HG02852 (cell line): ENCODE data around the gene PTCD1.
"Not testable (repeated sequence)": the region's sequence is repeated elsewhere in the genome, so short reads cannot be mapped to it uniquely, and the experiment has no call there.

Source experiments
- ATAC-seq: cut with Tn5 transposase; IDR thresholded peaks from one replicate; pipeline ENCODE4 v1.9.1; 2021; ENCODE audit warnings: mild to moderate bottlenecking, moderate library complexity; ENCODE audit not compliant: unreplicated experiment

PTCD1 gene

DNA sequence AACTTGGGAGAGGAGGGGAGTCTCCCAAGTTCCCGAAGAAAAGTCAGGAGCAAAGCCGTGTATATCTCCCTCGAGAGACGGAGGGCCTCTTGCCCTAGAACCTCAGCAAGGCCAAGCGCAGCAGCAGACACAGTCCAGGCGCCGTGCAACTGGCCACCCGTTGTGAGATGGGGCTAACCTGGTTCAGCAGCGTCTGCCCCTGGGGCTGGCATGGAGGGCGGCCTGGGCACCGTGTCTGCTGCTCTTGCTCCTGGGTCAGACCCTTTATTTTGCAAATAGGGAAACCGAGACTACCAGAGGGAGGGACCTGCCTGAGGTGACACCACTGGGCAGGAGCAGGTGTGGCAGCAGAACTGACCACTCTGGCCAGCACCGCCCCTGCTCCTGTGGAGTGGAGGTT lies 13.9 kb upstream of the PTCD1 start:
- ATAC-seq = no peak

DNA sequence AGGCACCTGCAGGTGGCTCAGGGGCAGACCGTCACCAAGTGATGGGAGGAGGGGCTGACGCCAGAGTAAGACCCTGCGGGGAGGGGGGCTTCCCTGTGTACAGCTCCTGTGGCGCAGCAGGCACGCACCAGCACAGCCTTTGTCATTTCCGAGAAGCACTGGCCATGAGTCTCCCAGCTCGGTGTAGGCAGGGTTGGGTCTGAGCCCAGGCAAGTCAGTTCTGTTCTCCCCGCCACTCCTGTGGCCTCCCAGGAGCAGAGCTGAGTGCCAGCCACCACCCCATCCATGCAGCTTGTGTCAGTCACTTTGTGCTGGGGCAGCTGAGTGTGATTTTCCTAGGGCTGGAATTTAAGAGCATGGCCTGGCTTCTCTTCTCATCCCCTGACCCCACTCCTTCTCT lies 13.3 kb upstream of the PTCD1 start:
- no peak for ATAC-seq

DNA sequence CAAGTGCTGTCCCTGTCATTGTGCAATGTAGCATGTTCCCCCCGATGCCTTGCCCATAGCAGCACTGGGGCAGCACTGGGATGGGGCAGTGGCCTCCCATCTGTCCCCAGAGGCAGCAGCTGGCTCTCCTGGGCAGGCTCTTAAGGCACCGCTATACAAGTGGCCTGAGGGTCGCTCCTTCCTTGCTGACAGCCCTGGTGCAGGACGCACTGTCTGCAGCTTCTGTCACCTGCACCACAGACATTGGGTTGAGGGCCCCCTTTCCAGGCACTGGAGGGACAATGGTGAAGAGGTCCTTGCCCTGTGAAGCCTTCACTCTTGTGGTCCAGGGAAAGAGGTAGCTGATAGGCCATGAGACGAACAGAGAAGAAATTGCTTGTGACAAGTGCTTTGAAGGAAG lies 10.7 kb upstream of the PTCD1 start:
- no peak for ATAC-seq

DNA sequence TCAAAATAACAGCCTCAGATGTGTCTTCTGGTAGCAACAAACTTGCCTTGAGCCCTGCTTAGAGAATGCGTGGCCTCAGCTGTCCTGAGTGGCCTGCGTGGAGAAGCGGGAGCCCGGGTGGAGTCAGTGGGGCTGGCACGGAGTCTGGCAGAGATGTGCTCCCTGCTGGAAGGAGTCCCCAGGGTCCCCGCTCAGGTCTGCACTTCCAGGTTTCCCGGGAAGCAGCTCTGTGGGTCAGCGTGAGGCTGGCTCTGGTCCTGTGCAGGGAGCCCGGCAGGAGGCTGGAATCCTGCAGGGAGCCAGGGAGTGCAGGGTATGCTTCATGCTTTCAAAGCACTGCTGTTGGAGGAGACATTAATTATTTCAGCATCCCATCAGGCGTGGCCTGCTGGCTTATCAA lies 10.3 kb upstream of the PTCD1 start:
- ATAC-seq = no peak

DNA sequence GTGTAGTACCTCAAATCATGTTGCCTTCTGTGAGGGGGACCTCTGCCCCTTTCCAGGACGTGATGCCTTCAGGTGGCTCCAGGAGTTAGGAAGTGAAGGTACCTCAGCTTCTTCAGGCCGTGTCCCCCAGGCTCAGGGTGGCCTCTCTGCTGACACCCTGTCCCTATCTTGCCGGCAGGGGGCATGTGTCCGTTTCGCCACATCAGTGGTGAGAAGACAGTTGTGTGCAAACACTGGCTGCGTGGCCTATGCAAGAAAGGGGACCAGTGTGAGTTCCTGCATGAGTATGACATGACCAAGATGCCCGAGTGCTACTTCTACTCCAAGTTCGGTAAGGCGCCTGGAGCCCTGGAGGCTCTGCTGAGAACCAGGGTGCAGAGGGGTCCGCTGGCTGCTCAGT lies 9.3 kb upstream of the PTCD1 start:
- no peak for ATAC-seq

DNA sequence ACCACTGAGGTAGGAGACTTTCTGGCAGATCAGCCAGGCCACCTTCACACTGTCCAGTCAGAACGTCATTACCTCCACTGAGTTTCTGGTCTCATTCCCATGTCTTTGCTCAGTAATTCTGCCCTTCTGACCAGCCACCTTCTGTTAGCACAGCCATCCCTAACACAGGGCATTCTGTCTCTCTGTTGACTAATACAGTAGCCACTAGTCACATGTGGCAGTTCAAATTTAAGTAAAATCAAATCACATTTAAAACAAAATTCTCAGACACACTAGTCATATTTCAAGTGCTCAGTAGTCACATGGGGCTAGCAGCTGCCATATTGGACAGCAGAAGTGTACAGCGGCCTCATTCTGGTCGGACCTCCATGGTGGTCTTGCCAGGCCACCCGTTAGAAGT lies 7.5 kb upstream of the PTCD1 start:
- no peak for ATAC-seq

DNA sequence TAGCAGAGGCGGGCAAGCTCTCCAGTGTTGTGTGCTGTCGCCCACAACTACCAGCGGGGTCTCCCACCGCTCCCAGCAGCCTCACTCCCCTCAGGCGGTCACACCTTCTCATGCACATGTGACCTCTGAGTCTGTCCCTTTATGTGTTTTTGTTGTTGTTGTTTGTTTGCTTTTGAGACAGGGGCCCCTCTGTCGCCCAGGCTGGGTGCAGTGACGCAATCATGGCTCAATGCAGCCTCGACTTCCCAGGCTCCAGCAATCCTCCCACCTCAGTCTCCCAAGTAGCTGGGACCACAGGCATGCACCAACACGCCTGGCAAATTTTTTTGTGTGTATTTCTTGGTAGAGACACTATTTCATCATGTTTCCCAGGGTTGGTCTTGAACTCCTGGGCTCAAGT lies 1.6 kb upstream of the PTCD1 start:
- ATAC-seq = no peak

DNA sequence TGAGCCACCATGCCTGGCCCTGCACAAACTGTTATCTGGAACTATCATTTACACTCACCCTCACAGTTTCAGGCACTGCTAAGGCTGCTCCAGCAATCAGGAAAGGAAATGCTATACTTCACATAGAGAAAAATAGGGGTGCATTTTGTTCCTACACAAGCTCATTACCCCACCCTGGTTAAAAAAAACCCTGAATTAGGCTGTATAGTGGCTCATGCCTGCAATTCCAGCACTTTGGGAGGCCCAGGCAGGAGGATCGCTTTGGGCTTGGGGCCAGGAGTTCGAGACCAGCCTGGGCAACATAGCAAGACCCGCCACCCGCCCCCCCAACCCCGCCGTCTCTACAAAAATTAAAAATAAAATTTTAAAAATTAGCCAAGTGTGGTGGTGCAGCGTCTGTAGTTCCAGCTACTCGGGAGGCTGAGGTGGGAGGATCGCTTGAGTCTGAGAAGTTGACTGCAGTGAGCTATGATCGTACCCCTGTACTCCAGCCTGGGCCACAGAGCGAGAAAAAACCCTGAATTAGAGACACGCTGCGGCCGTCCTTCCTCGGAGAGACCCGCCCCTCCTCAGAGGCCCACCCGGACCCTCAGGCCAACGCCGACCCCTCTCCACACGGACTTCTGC lies 539 bp downstream of the PTCD1 start:
- ATAC-seq = peak; percentile 17

DNA sequence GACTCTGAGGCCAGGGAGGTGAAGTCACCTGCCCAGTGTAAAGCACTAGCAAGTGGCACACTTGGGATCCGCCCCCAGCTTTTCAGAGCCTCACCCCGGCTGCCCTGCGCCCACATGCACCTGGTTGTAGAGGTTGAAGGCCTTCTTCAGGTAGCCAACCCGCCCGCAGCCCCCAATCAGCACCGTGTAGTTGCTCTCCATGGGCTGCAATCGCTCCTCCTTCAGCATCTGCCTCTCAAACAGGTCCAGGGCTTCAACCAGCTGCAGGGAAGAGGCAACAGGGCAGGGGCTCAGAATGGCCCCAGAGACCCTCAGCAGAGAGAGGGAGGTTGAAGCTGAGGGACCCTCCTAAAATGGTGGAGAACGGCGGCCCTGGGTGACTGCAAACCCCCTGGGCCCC lies 5.4 kb downstream of the PTCD1 start:
- ATAC-seq = no peak

- ATAC-seq = not testable (repeated sequence)
These were observed 6.7 kb downstream of the PTCD1 start for GRCh38 chr7:99431756-99432540.

DNA sequence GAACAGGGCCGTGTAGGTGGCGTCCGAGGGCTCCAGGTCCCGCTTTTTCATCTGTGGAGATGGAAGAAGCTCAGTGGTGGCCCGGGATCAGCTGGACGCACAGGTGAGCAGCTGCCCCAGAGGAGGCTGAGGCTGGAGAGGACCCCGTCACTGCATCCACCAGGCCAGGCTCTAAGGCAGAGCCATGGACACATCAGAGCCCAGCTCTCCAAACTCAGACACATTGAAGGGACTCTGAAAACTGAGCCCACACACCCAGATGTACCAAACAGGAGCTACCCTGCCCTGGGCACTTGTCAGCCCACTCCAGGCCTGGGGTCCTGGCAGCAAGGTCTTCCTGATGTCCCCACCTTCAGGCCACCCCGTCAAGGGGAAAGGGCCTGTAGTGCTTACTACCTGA lies 8.8 kb downstream of the PTCD1 start:
- no peak for ATAC-seq

DNA sequence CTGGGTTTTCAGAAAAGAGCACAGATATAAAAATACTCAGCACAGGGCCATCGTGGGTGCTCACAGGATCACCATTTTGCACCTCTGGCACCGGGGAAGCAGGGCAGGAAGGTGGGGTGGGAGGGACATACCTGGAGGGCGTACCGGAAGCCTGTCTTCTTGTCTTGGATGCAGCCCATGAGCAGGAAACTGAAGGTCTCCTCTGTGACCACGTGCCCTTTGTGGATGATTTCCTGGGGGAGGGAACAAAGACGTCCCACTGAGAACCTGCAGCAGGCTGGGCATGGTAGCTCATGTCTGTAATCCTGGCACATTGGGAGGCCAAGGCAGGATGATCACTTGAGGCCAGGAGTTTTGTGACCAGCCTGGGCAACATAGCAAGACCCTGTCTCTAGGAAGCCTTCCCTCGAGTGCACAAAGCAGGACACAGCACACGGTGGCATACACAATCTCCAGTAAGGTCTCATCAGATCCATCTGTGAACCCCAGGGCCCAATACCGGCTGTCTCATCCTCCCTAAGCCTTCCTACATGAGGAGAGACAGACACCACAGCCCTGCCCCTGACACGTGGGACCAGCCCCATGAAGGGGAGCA lies 9.5 kb downstream of the PTCD1 start:
- no peak for ATAC-seq

DNA sequence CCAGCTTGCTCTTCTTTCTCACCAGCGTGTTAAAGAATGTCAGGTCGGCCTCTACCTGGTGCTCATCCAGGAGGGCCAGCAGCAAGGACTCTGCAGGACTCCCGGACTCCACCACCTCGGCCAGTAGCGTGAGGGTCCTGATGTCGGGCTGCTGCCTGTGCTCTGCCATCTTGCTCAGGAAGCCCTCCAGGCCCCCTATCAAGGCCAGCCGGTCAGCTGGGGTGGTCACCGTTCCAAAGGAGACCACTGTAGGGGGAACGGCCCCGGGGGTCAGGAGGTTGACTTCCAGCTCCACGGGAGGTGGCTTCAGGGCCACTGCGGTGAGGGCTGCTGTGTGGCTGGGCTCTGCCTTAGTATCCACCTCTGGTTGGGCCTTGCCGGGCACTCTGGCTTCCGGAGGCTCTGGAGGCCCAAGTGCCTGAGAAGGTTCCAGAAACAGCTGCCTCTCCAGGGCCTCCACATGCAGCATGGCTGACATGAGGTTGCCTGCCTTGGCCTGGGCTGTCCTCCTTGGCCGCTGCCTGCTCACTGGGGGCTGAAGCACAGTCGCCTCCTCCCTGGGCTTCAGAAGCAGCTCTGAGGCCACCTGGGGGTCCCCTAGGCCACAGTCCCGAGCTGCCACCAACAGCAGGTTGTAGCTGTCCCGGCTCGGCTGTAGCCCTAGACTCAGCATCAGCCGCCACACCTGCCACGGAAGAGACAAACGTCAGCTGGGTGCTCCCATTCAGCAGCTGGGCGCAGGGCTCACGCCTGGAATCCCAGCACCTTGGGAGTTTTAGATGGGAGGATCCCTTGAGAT lies 13.5 kb downstream of the PTCD1 start:
- no peak for ATAC-seq

- ATAC-seq = no peak
These were observed 16.0 kb downstream of the PTCD1 start for GRCh38 chr7:99422625-99423024.

DNA sequence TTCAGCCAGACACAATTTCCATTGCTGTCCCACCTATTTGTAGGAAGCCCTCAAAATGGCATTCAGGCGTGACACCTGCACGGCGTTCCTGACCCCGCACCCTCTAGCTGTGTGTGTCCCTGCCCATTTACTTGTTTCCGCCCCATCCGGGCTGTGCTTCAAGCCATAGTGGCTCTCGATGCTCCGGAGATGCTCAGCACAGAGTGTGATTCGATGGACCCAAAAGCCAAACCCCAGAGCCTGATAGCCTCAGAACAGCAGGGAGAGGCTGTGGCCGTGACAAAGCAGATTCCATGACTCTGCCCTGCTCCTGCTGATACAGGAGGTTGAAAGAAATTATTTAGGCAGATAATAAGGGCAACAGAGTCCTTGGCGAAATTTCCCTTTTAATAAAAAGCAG lies 16.4 kb downstream of the PTCD1 start:
- no peak for ATAC-seq

DNA sequence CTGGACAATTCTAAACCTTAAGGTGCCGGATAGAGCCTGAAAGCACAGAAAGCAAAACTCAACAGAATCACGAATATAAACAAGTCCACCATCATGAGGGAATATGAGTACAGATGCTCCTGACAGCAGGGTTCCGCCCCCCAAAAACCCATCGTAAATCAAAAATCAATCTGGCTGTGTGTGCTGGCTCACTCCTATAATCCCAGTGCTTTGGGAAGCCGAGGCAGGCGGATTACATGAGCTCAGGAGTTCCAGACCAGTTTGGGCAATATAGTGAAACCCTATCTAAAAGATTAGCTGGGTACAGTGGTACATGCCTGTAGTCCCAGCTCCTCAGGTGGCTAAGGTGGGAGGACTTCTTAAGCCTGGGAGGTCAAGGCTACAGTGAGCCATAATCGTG lies 17.6 kb downstream of the PTCD1 start:
- no peak for ATAC-seq

DNA sequence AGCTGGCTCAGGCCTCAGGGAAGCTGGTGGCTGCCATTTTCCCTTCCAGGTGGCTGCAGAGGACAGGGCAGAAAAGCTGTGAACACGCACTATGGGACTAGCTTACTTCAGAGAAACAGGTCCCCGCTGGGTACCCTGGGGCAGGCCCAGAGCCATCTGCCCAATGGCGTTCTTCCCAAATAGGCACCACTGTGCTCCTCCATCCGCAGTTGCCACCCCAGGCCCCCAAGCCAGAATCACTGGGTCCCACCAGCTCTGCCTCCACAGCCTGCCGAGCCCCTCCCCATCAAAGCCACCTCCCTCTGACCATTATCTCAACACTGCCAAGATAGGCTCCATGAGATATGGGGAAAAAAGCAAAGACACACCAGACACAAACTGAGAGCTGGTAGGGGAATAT lies 18.4 kb downstream of the PTCD1 start:
- ATAC-seq = no peak

DNA sequence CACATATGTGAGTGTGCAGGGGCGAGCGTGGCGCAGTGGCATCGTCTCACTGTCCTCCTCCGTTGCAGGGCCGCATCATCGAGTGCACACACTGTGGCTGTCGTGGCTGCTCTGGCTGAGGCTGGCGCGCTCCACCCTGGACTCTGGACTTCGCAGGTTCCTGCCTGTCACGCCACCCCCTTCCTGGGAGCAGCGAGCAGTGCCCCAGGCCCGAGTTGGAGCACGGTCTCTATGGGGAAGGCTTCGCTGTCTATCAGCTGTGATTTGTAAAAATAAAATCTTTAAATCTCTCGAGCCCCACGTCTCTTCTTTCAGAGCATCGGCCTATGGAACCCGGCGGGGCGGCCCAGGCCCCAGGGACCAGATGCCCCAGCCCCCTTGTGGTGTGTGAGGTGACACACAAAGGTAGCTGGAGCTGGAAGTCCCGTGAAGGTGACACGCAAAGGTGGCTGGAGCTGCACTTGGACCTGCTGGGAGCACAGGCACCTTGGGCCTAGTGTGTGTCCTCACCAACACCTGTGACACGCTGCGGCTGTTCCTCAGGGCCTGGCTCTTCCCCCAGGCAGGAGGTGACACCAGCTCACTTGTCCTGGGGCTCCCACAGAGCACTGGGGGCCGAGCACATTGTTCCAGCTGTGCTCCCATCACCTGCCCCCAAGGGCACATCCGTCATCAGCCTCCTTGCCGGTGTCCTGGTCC lies 19.1 kb downstream of the PTCD1 start:
- no peak for ATAC-seq

GRCh38 chr7:99418260-99418659 lies 20.3 kb downstream of the PTCD1 start:
- ATAC-seq = no peak

DNA sequence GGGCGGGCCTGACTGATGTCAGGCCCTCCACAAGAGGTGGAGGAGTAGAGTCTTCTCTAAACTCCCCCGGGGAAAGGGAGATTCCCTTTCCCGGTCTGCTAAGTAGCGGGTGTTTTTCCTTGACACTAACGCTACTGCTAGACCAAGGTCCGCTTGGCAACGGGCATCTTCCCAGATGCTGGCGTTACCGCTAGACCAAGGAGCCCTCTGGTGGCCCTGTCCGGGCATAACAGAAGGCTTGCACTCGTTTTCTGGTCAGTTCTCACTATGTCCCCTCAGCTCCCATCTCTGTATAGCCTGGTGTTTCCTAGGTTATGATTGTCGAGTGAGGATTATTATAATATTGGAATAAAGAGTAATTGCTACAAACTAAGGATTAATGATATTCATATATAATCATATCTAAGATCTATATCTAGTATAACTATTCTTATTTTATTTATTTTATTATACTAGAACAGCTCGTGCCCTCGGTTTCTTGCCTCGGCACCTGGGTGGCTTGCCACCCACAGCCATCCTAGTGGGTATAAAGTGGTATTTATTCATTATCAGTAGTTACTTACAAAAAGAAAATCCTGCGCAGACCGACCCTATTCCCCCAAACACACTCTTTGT lies 23.0 kb downstream of the PTCD1 start:
- ATAC-seq = not testable (repeated sequence)

DNA sequence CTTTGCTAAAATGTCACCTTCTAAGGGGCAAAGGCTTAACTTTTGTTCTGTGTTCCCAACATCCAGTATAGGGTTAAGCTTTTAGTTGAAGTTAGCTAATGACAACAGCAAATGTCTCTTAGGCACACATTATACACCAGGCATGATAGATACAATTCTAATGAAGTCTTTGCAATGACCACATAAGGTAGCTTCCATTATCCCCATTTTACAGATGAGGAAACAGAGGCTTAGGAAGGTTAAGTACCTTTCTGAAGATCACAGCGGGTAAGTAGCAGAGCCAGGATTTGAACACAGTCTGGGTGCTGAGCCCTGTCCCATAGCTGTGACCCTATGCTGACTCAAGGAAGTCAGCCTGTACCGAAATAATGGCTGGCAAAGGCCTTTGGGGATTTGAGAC lies 28.0 kb downstream of the PTCD1 start:
- no peak for ATAC-seq
